CD14-positive monocyte (primary cell): ENCODE results near the gene ARMH3. TPM values are rescaled to one million over a fixed set of nuclear protein-coding genes. Genes with fewer than 3 reads are reported as not detected.

ENCODE experiments used
- DNase-seq, 3 donors: peaks; one replicate each; pipeline ENCODE4 v3.0.0-alpha.2; 2011 to 2022
- H2AFZ ChIP-seq: 2 replicates; pipeline ENCODE4 v1.6.0; 2012; ENCODE audit warnings: mild to moderate bottlenecking, low read depth, low read length, inconsistent platforms; ENCODE audit not compliant: insufficient read depth, poor library complexity, severe bottlenecking
- H3K27ac ChIP-seq, 2 donors: 1 replicate in 1 of 2; 2 replicates in 1 of 2; pipeline ENCODE4 v1.5.1; 2012 to 2013; ENCODE audit warnings: low read length in 2 of 2, control low read depth in 1 of 2, inconsistent platforms in 1 of 2, low read depth in 1 of 2, mild to moderate bottlenecking in 1 of 2
- H3K27me3 ChIP-seq, 2 donors: one replicate each; pipeline versions ENCODE4 v1.6.0 to v1.6.1; 2011 to 2013; ENCODE audit warnings: low read length in 2 of 2; ENCODE audit not compliant: control insufficient read depth in 2 of 2, insufficient read depth in 2 of 2
- H3K36me3 ChIP-seq, 2 donors: replicated peaks in 1 of 2; 1 replicate in 1 of 2; 2 replicates in 1 of 2; pipeline versions ENCODE4 v1.5.1 to v1.6.1; 2012 to 2013; ENCODE audit warnings: low read length in 2 of 2, control low read depth in 1 of 2, inconsistent platforms in 1 of 2, mild to moderate bottlenecking in 1 of 2; ENCODE audit not compliant: insufficient read depth in 2 of 2, control insufficient read depth in 1 of 2
- H3K4me1 ChIP-seq, 2 donors: 1 replicate in 1 of 2; 2 replicates in 1 of 2; pipeline versions ENCODE4 v1.5.1 to v1.6.1; 2012 to 2013; ENCODE audit warnings: low read length in 2 of 2, control low read depth in 1 of 2, inconsistent platforms in 1 of 2, mild to moderate bottlenecking in 1 of 2, moderate library complexity in 1 of 2; ENCODE audit not compliant: insufficient read depth in 2 of 2, control insufficient read depth in 1 of 2
- H3K4me2 ChIP-seq: replicated peaks from 2 replicates; pipeline ENCODE3; 2012; ENCODE audit warnings: low read length, moderate library complexity, mild to moderate bottlenecking; ENCODE audit not compliant: poor library complexity, severe bottlenecking; ENCODE audit errors: extremely low read depth
- H3K4me3 ChIP-seq, 3 experiments: fragments of 200-600 bp in 1 of 3; sonication (generic) in 1 of 3; replicated peaks in 1 of 3; 1 replicate in 2 of 3; 2 replicates in 1 of 3; pipeline ENCODE4 v1.5.1; 2011 to 2013; ENCODE audit warnings: low read length in 3 of 3, mild to moderate bottlenecking in 3 of 3, control low read depth in 2 of 3, low read depth in 2 of 3, inconsistent platforms in 1 of 3, moderate library complexity in 1 of 3
- H3K79me2 ChIP-seq: 2 replicates; pipeline ENCODE4 v1.6.0; 2012; ENCODE audit warnings: mild to moderate bottlenecking, control low read depth, inconsistent platforms, low read length, moderate library complexity; ENCODE audit not compliant: insufficient read depth
- H3K9ac ChIP-seq: 2 replicates; pipeline ENCODE4 v1.6.0; 2017; ENCODE audit warnings: low read length, mild to moderate bottlenecking; ENCODE audit not compliant: insufficient read depth, poor library complexity, severe bottlenecking
- H3K9me3 ChIP-seq, 2 donors: replicated peaks in 1 of 2; 1 replicate in 1 of 2; 2 replicates in 1 of 2; pipeline versions ENCODE4 v1.5.1 to v1.6.1; 2012 to 2013; ENCODE audit warnings: low read length in 2 of 2, control low read depth in 1 of 2; ENCODE audit not compliant: control insufficient read depth in 1 of 2, insufficient read depth in 1 of 2
- H4K20me1 ChIP-seq: 2 replicates; pipeline ENCODE4 v1.6.0; 2012; ENCODE audit warnings: mild to moderate bottlenecking, low read length, control low read depth, moderate library complexity; ENCODE audit not compliant: insufficient read depth
- H3K27ac Mint-ChIP-seq, 7 donors: one replicate each; pipeline ENCODE4 v1.8.0; 2020; ENCODE audit warnings: mild to moderate bottlenecking in 7 of 7, mixed read lengths in 7 of 7, moderate library complexity in 6 of 7, inconsistent platforms in 2 of 7
- H3K27me3 Mint-ChIP-seq, 3 donors: one replicate each; pipeline ENCODE4 v1.8.0; 2021 to 2022; ENCODE audit warnings: low read depth in 3 of 3, mild to moderate bottlenecking in 3 of 3, mixed read lengths in 3 of 3, moderate library complexity in 3 of 3, inconsistent platforms in 1 of 3
- H3K36me3 Mint-ChIP-seq, 2 donors: one replicate each; pipeline ENCODE4 v1.8.0; 2020; ENCODE audit warnings: mixed read lengths in 2 of 2, inconsistent platforms in 1 of 2, mild to moderate bottlenecking in 1 of 2
- H3K4me1 Mint-ChIP-seq: one replicate; pipeline ENCODE4 v1.8.0; 2020; ENCODE audit warnings: mild to moderate bottlenecking, mixed read lengths
- H3K4me3 Mint-ChIP-seq, 2 donors: one replicate each; pipeline ENCODE4 v1.8.0; 2020; ENCODE audit warnings: mild to moderate bottlenecking in 2 of 2, mixed read lengths in 2 of 2, moderate library complexity in 1 of 2
- H3K9me3 Mint-ChIP-seq, 7 donors: one replicate each; pipeline ENCODE4 v1.8.0; 2020 to 2022; ENCODE audit warnings: mixed read lengths in 7 of 7, mild to moderate bottlenecking in 6 of 7, moderate library complexity in 6 of 7, inconsistent platforms in 2 of 7
- CTCF ChIP-seq: fragments of 200-600 bp; IDR thresholded peaks from one replicate; pipeline ENCODE4 v1.8.0; 2022; ENCODE audit warnings: antibody characterized with exemption, mild to moderate bottlenecking
- WGBS: methylation state at CpG from one replicate; pipeline ENCODE4 v1.1.5; 2013; ENCODE audit warnings: missing lambda C conversion rate; ENCODE audit not compliant: insufficient coverage; 5-methylcytosine and 5-hydroxymethylcytosine counted together
- intact Hi-C, 2 donors: fragments of 100-400 bp; cut with micrococcal nuclease; formaldehyde crosslinking; loops; one replicate each; pipeline versions ENCODE4 v1.15.0 to v1.15.1; 2023
- polyA plus RNA-seq, 3 donors: library from polyadenylated mRNA; depleted of rRNA in 1 of 3; unstranded in 2 of 3; stranded (reverse) in 1 of 3; fragments of 300-500 nt in 2 of 3; fragments of >200 nt in 1 of 3; fragmentation: Illumina TruSeq in 2 of 3; gene quantifications; 1 replicate in 2 of 3; 2 replicates in 1 of 3; pipeline ENCODE4 v1.2.3, GENCODE V29; 2012 to 2021

The ARMH3 gene
- polyA plus RNA-seq, 3 donors = 20.4 to 26.3 (median 22.1) TPM

GRCh38 chr10:101837748-101838147 lies 218.2 kb downstream of the ARMH3 start:
- Mint-ChIP-seq H3K36me3 (peaks cover 10 to 15% of the 10 kb centered on the region in 2 donors), H3K4me3 (no peak overlapping the region)
- H3K79me2 ChIP-seq = no peaks in the 10 kb centered on the region

GRCh38 chr10:101835362-101835761 lies 220.6 kb downstream of the ARMH3 start:
- H3K9me3 ChIP-seq = no peaks in the 10 kb centered on the region
- H3K9ac ChIP-seq = no peak overlapping the region
- no peak for TF ChIP-seq CTCF
- intact Hi-C loops = no loop called here
- WGBS = 100% methylated on average over 1 of the region's 4 CpGs
- no peak overlapping the region for H2AFZ ChIP-seq
- H3K79me2 ChIP-seq = no peaks in the 10 kb centered on the region
- H3K4me3 ChIP-seq = no peak overlapping the region
- no peaks in the 10 kb centered on the region for H3K36me3 ChIP-seq
- H3K4me1 Mint-ChIP-seq = peaks cover 57% of the 10 kb centered on the region
- H3K27me3 ChIP-seq = no peaks in the 10 kb centered on the region
- no peak overlapping the region for H3K4me2 ChIP-seq
- H3K4me3 Mint-ChIP-seq = no peak overlapping the region
- no peak for DNase-seq
- H3K36me3 Mint-ChIP-seq = peaks cover 0 to 7% of the 10 kb centered on the region in 2 donors
- H4K20me1 ChIP-seq = peaks cover 51% of the 10 kb centered on the region
- no peaks in the 10 kb centered on the region for H3K9me3 Mint-ChIP-seq
- H3K27me3 Mint-ChIP-seq = peaks cover 4 to 9% (median 6%) of the 10 kb centered on the region in 3 donors
- no peak overlapping the region for H3K27ac Mint-ChIP-seq
- H3K27ac ChIP-seq = no peak overlapping the region
- H3K4me1 ChIP-seq = peaks cover 48 to 52% of the 10 kb centered on the region in 2 donors

More at GRCh38 chr10:101837748-101838147, 218.2 kb downstream of the ARMH3 start:
- no peak overlapping the region for H3K4me3 ChIP-seq
- no peak overlapping the region for H3K4me2 ChIP-seq
- H2AFZ ChIP-seq = no peak overlapping the region
- peaks cover 75% of the 10 kb centered on the region for H4K20me1 ChIP-seq
- H3K27me3 ChIP-seq = peaks cover 5 to 16% of the 10 kb centered on the region in 2 donors
- no peak overlapping the region for H3K27ac ChIP-seq
- Mint-ChIP-seq H3K27me3 (peaks cover 21 to 31% (median 25%) of the 10 kb centered on the region in 3 donors), H3K27ac (no peak overlapping the region), H3K4me1 (peaks cover 61% of the 10 kb centered on the region), H3K9me3 (no peaks in the 10 kb centered on the region)
- H3K36me3 ChIP-seq = no peaks in the 10 kb centered on the region
- intact Hi-C loops = no loop called here
- WGBS = no CpG with 5 or more reads among the region's 2 CpGs
- no peak for TF ChIP-seq CTCF
- H3K4me1 ChIP-seq = peaks cover 48 to 55% of the 10 kb centered on the region in 2 donors
- H3K9ac ChIP-seq = no peak overlapping the region
- DNase-seq = no peak
- H3K9me3 ChIP-seq = no peaks in the 10 kb centered on the region
